Neutrophil (primary cell): Measurements from ENCODE around the gene SESN2.

ENCODE experiments used
- H3K27ac ChIP-seq: fragments of 200-600 bp; sonication (generic); 2 replicates; pipeline ENCODE4 v1.5.1; 2016; ENCODE audit warnings: mild to moderate bottlenecking, moderate library complexity
- H3K27me3 ChIP-seq: fragments of 200-600 bp; sonication (generic); 2 replicates; pipeline ENCODE4 v1.6.0; 2016; ENCODE audit warnings: mild to moderate bottlenecking
- H3K36me3 ChIP-seq: fragments of 200-600 bp; sonication (generic); 2 replicates; pipeline ENCODE4 v1.5.1; 2017
- H3K4me1 ChIP-seq, 2 experiments: fragments of 200-600 bp in 1 of 2; sonication (generic) in 1 of 2; 1 replicate in 1 of 2; 2 replicates in 1 of 2; pipeline versions ENCODE4 v1.5.1 to v1.6.1; 2013 to 2016; ENCODE audit warnings: low read depth in 1 of 2, low read length in 1 of 2, mild to moderate bottlenecking in 1 of 2, moderate library complexity in 1 of 2; ENCODE audit not compliant: control insufficient read depth in 1 of 2, insufficient read depth in 1 of 2
- H3K4me3 ChIP-seq, 2 experiments: fragments of 200-600 bp in 1 of 2; sonication (generic) in 1 of 2; 1 replicate in 1 of 2; 2 replicates in 1 of 2; pipeline ENCODE4 v1.5.1; 2013 to 2016; ENCODE audit warnings: low read depth in 1 of 2, low read length in 1 of 2, mild to moderate bottlenecking in 1 of 2, moderate library complexity in 1 of 2
- H3K9me3 ChIP-seq: fragments of 200-600 bp; sonication (generic); 2 replicates; pipeline ENCODE4 v1.5.1; 2016
- TF ChIP-seq, protein P1 (sequence below): fragments of 200-600 bp; sonication (generic); IDR thresholded peaks from 2 replicates; pipeline ENCODE4 v1.5.1; 2016; ENCODE audit warnings: antibody characterized with exemption

The SESN2 gene

DNA sequence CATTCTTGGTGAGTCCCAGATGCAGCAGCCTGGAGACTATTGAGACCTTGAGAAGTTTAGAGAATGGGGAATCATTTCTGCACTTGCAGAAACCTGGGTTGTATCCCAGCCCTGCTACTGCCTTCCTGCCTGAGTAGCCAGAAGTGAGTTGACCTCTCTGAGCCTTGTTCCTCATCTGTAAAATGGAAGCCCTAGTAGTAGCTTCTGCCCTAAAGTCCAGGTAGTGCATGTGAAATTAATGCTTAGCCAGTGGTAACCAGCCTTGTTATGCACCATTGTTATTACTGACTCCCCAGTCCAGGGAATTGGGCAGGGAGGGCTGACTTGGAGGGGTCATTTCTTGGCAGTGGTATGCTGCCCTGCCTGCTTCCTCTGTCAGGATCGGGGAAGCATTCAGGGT is 5.6 kb downstream of the SESN2 start:
- no peaks in the 10 kb centered on the region for H3K9me3 ChIP-seq
- TF ChIP-seq, protein P1, sequence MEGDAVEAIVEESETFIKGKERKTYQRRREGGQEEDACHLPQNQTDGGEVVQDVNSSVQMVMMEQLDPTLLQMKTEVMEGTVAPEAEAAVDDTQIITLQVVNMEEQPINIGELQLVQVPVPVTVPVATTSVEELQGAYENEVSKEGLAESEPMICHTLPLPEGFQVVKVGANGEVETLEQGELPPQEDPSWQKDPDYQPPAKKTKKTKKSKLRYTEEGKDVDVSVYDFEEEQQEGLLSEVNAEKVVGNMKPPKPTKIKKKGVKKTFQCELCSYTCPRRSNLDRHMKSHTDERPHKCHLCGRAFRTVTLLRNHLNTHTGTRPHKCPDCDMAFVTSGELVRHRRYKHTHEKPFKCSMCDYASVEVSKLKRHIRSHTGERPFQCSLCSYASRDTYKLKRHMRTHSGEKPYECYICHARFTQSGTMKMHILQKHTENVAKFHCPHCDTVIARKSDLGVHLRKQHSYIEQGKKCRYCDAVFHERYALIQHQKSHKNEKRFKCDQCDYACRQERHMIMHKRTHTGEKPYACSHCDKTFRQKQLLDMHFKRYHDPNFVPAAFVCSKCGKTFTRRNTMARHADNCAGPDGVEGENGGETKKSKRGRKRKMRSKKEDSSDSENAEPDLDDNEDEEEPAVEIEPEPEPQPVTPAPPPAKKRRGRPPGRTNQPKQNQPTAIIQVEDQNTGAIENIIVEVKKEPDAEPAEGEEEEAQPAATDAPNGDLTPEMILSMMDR = no peak
- H3K27me3 ChIP-seq = peaks cover 15% of the 10 kb centered on the region
- H3K36me3 ChIP-seq = peaks cover 4% of the 10 kb centered on the region
- H3K27ac ChIP-seq = no peak overlapping the region
- peaks cover 14 to 24% of the 10 kb centered on the region in 2 experiments for H3K4me1 ChIP-seq
- no peak overlapping the region for H3K4me3 ChIP-seq

DNA sequence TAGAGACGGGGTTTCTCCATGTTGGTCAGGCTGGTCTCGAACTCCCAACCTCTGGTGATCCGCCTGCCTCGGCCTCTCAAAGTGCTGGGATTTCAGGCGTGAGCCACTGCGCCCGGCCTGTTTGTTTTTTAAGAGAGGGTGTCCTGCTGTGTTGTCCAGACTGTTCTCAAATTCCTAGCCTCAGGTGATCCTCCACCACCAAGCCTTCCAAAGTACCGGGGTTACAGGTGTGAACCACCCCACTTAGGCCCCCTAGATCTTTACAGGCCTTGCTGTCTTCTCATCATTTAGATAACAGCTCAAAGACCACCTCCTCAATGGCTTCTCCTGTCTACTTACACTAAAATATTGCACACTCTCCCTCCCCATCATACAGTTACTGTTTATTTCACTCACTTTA is 6.3 kb downstream of the SESN2 start:
- Histone ChIP-seq H3K4me1 (peaks cover 9 to 19% of the 10 kb centered on the region in 2 experiments), H3K4me3 (no peak overlapping the region), H3K27me3 (peaks cover 9% of the 10 kb centered on the region), H3K36me3 (peaks cover 6% of the 10 kb centered on the region), H3K9me3 (no peaks in the 10 kb centered on the region), H3K27ac (no peak overlapping the region)
- TF ChIP-seq, protein P1 = no peak

DNA sequence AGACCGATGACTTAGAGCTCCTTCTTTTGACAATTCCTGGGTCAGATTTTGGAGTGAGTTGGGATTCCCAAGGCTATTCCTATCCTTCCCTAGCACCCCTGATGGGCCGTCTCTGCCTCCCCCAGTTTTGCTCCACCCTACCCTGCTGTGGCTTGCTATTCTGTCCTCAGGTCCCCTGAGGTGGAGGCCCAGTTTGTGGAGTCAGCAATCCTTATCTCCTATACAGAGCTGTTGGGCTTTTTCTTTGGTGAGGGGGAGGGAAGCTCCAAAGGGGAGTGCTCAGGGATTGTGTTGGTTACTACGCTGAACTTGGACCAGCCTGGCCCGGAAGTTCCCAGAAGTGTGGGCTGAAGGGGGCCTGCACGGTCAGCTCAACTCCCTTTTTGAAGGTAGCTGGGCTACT is 7.6 kb downstream of the SESN2 start:
- no peak overlapping the region for H3K27ac ChIP-seq
- TF ChIP-seq, protein P1 = no peak

DNA sequence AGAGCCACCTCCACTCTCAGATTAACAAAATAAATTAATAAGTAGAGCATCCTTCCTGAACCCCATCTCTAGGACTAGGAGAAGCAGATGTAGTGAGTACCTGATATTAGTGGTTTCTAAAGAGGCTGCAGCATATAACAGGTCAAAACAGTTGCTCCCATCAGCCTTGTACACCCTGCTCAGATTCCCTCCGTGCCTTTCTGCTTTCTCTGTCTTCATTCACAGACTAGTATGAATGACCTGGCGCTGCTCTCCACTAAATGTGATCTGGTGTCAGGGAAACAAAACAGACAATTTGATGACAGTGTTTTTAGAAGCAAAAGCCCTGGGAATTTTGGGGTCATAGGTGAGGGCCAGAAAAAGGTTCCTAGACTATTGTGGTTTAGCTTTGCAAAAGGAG is 8.3 kb downstream of the SESN2 start:
- Histone ChIP-seq H3K9me3 (no peaks in the 10 kb centered on the region), H3K36me3 (peaks cover 23% of the 10 kb centered on the region), H3K4me1 (peaks cover 0 to 9% of the 10 kb centered on the region in 2 experiments), H3K4me3 (no peak overlapping the region), H3K27ac (no peak overlapping the region), H3K27me3 (no peaks in the 10 kb centered on the region)
- TF ChIP-seq, protein P1 = no peak

More for the DNA sequence above, 7.6 kb downstream of the SESN2 start:
- Histone ChIP-seq H3K4me1 (peaks cover 0 to 9% of the 10 kb centered on the region in 2 experiments), H3K4me3 (no peak overlapping the region), H3K9me3 (no peaks in the 10 kb centered on the region), H3K27me3 (no peaks in the 10 kb centered on the region), H3K36me3 (peaks cover 16% of the 10 kb centered on the region)

DNA sequence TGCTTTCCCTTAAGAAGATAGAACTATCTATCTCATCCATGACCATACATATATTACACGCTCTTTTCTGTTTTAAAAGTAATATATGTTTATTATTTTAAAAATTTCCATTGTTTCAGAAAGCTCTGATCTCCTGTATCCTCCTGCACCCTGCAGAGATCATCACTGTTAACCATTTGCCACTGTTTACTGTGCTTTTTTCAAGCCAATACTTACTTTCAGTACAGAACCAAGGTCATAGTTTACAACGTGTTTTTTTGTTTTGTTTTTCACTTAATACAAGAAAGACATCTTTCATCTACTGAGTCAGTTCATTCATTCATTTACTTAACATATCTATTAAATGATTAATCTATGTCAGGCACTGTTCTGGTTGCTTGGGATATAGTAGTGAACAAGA is 10.2 kb downstream of the SESN2 start:
- Histone ChIP-seq H3K27me3 (no peaks in the 10 kb centered on the region), H3K36me3 (peaks cover 42% of the 10 kb centered on the region), H3K4me3 (no peak overlapping the region), H3K9me3 (no peaks in the 10 kb centered on the region), H3K27ac (no peak overlapping the region), H3K4me1 (peaks cover 0 to 9% of the 10 kb centered on the region in 2 experiments)
- TF ChIP-seq, protein P1 = no peak
